Medulla oblongata (tissue), 1 donor: Measurements from ENCODE around the gene VPS51.
"Not testable (repeated sequence)": the region's sequence is repeated elsewhere in the genome, so short reads cannot be mapped to it uniquely, and the experiment has no call there.

Source experiments
- DNase-seq: peaks from one replicate; pipeline ENCODE4 v3.0.0-alpha.2; 2015; ENCODE audit errors: extremely low spot score

Gene VPS51

GRCh38 chr11:65107751-65108468 is 11.9 kb downstream of the VPS51 start:
- DNase-seq = no peak

GRCh38 chr11:65108469-65109123 is 12.6 kb downstream of the VPS51 start:
- DNase-seq = no peak

- no peak for DNase-seq
Observed at GRCh38 chr11:65109231-65110198, 13.5 kb downstream of the VPS51 start.

GRCh38 chr11:65110354-65110861 is 14.4 kb downstream of the VPS51 start:
- DNase-seq = peak; percentile 91

- no peak for DNase-seq
Observed at GRCh38 chr11:65111159-65111743, 15.2 kb downstream of the VPS51 start.

GRCh38 chr11:65111744-65112545 is 15.9 kb downstream of the VPS51 start, which contains the start of gene TM7SF2:
TM7SF2 (plus strand) TSS chr11:65111872; CDS start chr11:65112016, 144 bp downstream.
- DNase-seq = peak; percentile 98

- DNase-seq = peak; percentile 62
Observed at GRCh38 chr11:65112546-65113360, 16.7 kb downstream of the VPS51 start.

- no peak for DNase-seq
Observed at GRCh38 chr11:65113361-65113756, 17.3 kb downstream of the VPS51 start.

GRCh38 chr11:65113839-65114238 is 17.8 kb downstream of the VPS51 start:
- DNase-seq = no peak

- DNase-seq = no peak
Observed at GRCh38 chr11:65114538-65115171, 18.6 kb downstream of the VPS51 start.

GRCh38 chr11:65115361-65116082 is 19.5 kb downstream of the VPS51 start:
- no peak for DNase-seq

- no peak for DNase-seq
Observed at GRCh38 chr11:65116370-65117205, 20.6 kb downstream of the VPS51 start.

- DNase-seq = peak; percentile 99
Observed at GRCh38 chr11:65117206-65118096, 21.4 kb downstream of the VPS51 start, which contains the start of gene ZNHIT2. ZNHIT2 (minus strand) TSS chr11:65117701; CDS start chr11:65117653, 48 bp downstream.

- DNase-seq = no peak
Observed at GRCh38 chr11:65118097-65118837, 22.3 kb downstream of the VPS51 start.

- DNase-seq = not testable (repeated sequence)
Observed at GRCh38 chr11:65118891-65119669, 23.1 kb downstream of the VPS51 start.
